NOMO-1 treated with DMSO at 0.1 percent for 48 hours (cell line): ENCODE measurements around the gene HDHD5.

Experiments
- DNase-seq: peaks from one replicate; lab custom pipeline; 2025; ENCODE audit not compliant: unreplicated experiment; lab: John Stamatoyannopoulos, UW

HDHD5 gene

GRCh38 chr22:17120711-17121232 lies 38.3 kb downstream of the HDHD5 start:
- no peak for DNase-seq

- DNase-seq, result peak; percentile 21
These were observed 38.8 kb downstream of the HDHD5 start for GRCh38 chr22:17120281-17120680.

- DNase-seq, result peak; percentile 12
These were observed 39.4 kb downstream of the HDHD5 start for GRCh38 chr22:17119481-17120202.

GRCh38 chr22:17118342-17118741 lies 40.7 kb downstream of the HDHD5 start:
- no peak for DNase-seq

- peak; percentile 38 for DNase-seq
These were observed 41.2 kb downstream of the HDHD5 start for GRCh38 chr22:17117890-17118289.

- DNase-seq, result no peak
These were observed 41.7 kb downstream of the HDHD5 start for GRCh38 chr22:17117400-17117799.

GRCh38 chr22:17116572-17117330 lies 42.3 kb downstream of the HDHD5 start:
- DNase-seq, result no peak

- DNase-seq, result peak; percentile 33
These were observed 43.0 kb downstream of the HDHD5 start for GRCh38 chr22:17115945-17116565.

GRCh38 chr22:17115236-17115635 lies 43.8 kb downstream of the HDHD5 start:
- DNase-seq, result no peak

- DNase-seq, result no peak
These were observed 44.2 kb downstream of the HDHD5 start for GRCh38 chr22:17114898-17115235.

- DNase-seq, result no peak
These were observed 44.7 kb downstream of the HDHD5 start for GRCh38 chr22:17114173-17114897.

GRCh38 chr22:17113600-17113999 lies 45.5 kb downstream of the HDHD5 start:
- no peak for DNase-seq

- DNase-seq, result no peak
These were observed 46.5 kb downstream of the HDHD5 start for GRCh38 chr22:17112491-17113042.

- no peak for DNase-seq
These were observed 48.1 kb downstream of the HDHD5 start for GRCh38 chr22:17110791-17111550.

- no peak for DNase-seq
These were observed 49.1 kb downstream of the HDHD5 start for GRCh38 chr22:17109976-17110375.

GRCh38 chr22:17109113-17109865 lies 49.8 kb downstream of the HDHD5 start:
- DNase-seq, result no peak

- no peak for DNase-seq
These were observed 50.6 kb downstream of the HDHD5 start for GRCh38 chr22:17108256-17109112.

GRCh38 chr22:17107547-17107810 lies 51.6 kb downstream of the HDHD5 start:
- no peak for DNase-seq
